Activated T-cell treated with anti-CD3 and anti-CD28 coated beads for 1 hour (primary cell): Measurements from ENCODE around the gene GADL1.

ENCODE experiments used
- DNase-seq: peaks from one replicate; pipeline ENCODE4 v3.0.0-alpha.2; 2020; ENCODE audit warnings: low read depth

The GADL1 gene

GRCh38 chr3:30894521-30895251 lies at the start of gene GADL1:
TSS of gene GADL1 (minus strand) at chr3:30894661. CDS start at chr3:30894614, 47 bp downstream.
- DNase-seq, result no peak

- no peak for DNase-seq
Measured at GRCh38 chr3:30944124-30944523, 49.7 kb upstream of the GADL1 start.

- DNase-seq, result no peak
Measured at GRCh38 chr3:30943206-30943605, 48.7 kb upstream of the GADL1 start.

DNA sequence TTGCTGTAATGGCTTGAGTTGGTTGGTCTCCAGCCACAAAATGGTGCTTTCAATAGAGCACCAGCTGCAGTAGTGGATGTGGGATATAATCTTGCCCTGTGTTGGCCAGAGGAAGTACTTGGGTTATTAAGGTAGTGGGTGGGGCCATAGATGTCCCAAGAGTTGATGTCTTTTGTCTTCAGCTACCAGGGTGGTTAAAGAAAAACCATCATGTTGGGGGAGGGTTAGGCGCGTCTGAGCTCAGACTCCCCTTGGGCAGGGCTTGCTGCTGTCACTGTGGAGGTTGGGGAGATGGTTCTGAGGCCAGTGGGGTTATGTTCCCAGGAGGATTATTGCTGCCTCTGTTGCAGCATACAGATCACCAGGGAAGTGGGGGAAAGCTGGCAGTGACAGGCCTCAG lies 46.9 kb upstream of the GADL1 start:
- no peak for DNase-seq

DNA sequence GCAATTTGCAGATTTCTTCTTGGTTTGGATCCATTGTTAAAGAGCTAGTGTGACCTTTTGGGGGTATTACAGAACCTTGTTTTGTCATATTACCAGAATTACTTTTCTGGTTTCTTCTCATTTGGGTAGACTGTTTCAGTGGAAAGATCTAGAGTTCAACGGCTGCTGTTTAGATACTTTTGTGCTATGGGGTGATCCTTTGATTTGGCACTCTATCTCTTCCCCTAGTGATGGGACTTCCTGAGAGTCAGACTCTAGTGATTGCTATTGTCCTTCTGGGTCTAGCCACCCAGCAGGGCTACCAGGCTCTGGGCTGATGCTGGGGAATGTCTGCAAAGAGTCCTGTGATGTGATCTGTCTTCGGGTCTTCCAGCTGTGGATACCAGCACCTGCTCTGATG lies 46.3 kb upstream of the GADL1 start:
- DNase-seq, result no peak

- DNase-seq, result no peak
Measured at GRCh38 chr3:30934208-30934550, 39.7 kb upstream of the GADL1 start.

GRCh38 chr3:30933478-30934207 lies 39.2 kb upstream of the GADL1 start:
- no peak for DNase-seq

DNA sequence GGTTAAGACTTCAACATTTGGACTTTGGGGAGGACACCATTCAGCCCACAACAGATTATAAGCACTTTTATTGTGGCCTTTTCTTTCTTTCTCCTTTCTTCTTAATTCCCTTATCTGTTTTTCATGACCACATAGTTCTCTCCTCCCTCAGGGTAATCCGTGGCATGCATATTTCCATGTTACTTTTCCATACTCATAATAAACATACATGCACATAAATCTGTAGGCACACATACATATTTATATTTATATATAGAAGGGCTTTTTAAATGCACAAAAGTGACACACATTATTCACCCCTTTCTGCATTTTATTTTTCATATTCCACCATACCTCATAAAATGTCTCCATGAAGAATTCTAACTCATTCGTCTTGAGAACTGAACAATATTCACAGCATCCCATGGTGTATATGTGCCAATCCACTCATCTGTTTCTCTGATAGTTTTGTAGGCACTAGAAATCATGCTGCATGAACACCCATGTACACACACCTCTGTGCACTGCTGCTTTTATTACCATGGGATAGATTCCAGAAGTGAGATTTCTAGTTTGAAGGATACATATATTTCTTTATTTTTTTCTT lies 38.1 kb upstream of the GADL1 start:
- no peak for DNase-seq

DNA sequence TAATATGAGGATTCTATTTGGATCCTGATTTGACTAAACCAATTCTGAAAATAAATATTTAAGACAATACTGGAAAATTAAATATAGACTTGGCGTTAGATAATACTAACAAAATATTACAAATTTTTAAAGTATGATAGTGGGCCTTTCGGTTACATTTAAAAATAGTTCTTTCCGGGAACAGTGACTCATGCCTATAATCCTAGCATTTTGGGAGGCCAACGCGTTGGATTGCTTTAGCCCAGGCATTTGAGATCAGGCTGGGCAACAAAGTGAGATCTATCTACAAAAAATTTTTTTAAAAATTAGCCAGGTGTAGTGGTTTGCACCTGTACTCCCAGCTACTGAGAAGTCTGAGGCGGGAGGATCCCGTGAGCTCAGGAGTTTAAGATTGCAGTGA lies 30.3 kb upstream of the GADL1 start:
- no peak for DNase-seq

GRCh38 chr3:30919564-30919963 lies 25.1 kb upstream of the GADL1 start:
- DNase-seq, result no peak

- no peak for DNase-seq
Measured at GRCh38 chr3:30918761-30919160, 24.3 kb upstream of the GADL1 start.

DNA sequence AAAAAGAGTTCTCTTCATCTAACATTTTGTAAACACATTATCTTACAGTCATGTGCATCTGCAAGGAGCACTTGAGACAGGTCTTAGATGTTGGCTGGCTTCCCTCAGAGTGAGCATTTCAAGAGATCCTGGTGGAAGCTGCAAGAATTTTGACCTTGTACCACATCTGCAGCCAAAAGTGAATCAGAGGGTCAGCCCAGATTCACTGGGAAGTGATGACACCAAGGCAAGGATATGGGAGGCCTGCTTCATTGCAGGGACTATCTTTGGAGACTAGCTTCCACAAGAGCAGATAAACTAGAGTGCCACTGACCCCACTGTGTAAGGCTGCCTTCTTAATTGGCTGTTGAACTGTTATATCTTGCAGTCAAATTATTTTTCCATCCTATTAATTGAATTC lies 21.3 kb upstream of the GADL1 start:
- no peak for DNase-seq

DNA sequence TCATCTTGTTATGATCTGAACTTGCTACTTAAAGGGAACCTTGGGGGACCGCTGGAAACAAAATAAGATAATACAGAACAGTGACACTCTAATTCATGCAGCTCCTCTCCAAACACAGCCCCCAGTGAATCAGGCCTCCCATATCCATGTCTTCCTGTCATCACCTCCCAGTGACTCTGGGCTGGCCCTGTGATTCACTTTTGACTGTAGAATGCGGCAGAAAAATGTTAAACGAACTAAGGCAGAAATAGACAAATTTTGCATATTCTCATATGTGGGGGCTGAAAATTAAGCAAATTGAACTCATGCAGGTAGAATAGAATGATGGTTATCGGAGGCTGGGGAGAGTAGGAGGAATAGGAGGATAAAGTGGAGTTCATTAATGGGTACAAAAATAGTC lies 20.2 kb upstream of the GADL1 start:
- DNase-seq, result no peak

- no peak for DNase-seq
Measured at GRCh38 chr3:30913176-30913575, 18.7 kb upstream of the GADL1 start.

- DNase-seq, result no peak
Measured at GRCh38 chr3:30912301-30912700, 17.8 kb upstream of the GADL1 start.

- no peak for DNase-seq
Measured at GRCh38 chr3:30908456-30909037, 14.1 kb upstream of the GADL1 start.

DNA sequence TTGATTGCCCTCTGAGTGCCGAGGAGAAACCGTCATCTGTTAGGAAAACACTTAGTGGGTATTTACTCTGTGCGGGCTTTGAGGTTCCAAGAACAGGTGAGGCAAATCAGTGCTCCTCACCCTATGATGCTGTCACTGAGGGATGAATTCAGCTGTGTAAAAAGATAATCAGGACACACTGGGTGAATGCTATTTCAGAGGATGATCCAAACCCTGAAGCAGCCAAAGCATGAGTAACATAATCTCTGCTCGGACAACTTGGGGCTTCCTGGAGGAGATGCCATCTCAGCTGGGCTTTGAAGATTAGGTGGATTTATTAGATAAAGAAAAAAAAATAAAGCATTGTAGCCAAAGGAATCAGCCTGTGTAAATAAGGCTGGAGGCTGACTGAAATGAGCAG lies 10.5 kb upstream of the GADL1 start:
- DNase-seq, result no peak

GRCh38 chr3:30895329-30895728 lies 868 bp upstream of the GADL1 start:
- no peak for DNase-seq

GRCh38 chr3:30893678-30894325 lies 659 bp downstream of the GADL1 start:
- no peak for DNase-seq

DNA sequence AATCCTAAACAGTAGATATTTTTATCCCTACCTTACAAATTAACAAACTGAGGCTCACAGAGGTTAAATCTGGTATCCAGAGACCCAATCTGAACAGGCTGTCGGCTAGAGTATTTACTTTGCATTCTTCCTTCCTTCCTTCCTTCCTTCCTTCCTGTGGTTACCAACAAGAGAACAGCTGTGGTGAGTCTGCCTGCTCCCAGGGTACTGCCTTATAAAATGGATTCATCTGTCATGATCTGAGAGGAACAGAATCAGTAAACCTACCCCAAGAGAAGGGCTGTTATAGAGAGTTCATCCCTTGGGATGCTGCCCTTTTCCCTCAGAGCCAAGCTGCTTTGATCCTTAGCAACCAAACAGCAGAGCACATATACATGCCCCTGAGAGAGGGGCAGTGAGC lies 3.6 kb downstream of the GADL1 start:
- no peak for DNase-seq

DNA sequence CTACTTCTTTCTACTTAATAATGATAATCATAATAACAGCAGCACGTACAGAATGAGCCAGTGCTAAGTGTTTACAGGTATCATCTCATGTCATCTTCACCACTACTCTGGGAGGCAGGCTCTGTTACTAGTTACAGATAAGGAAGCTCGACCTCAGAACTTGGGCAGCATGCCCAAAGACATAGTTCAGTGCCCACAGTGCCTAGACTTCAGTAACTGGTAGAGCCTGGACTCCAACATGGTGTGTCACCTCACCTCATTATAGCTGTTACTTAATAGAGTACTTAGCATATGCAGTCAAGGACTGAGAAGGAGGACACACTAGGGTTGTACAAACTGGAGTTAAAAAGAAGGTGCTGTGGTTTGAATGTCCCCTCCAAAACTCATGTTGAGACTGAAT lies 7.6 kb downstream of the GADL1 start:
- no peak for DNase-seq

DNA sequence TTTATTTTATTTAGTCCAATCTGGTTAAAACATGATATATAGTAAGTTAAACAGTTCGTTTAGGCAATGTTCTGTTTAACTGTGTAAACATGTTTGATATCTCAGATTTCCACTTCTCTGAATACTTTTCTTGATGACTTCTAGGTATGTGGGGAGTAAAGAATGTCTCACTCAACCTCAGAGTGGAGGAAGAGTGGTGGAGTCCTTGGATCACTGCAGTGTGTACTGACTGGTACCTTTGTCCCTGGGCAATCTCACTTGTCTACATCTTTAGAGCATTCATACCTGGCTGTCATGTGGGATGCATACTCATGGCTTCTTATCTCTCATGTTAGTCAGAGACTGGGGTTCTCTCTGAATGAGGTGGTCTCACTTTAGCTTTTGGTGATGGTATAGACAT lies 15.6 kb downstream of the GADL1 start:
- DNase-seq, result no peak

DNA sequence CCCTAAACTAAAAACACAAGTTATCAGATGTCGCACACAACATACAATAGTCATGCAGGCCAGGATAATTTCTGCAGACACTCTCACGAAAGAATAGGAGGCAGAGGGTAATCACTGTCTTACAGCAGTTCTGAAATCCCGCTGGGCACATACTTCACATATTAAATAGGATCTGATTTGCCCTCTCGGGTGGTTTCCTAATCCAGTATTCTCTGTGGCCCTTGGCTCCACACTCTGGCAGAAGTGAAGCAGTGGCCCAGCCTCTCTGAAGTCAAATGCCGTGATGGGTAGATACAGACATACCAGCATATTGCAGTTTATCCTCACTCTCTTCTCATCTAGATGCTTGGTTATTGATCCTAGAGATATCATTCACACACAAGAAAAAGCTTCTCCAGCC lies 19.0 kb downstream of the GADL1 start:
- DNase-seq, result no peak
